HepG2 (cell line): ENCODE measurements around the gene KRTAP10-9. TPM values are rescaled to one million over a fixed set of nuclear protein-coding genes. Genes with fewer than 3 reads are reported as not detected.

Source experiments
- AKAP8 ChIP-seq: sonication (generic); formaldehyde crosslinking; IDR thresholded peaks from 2 replicates; pipeline ENCODE4 v1.5.1; 2020; ENCODE audit warnings: mild to moderate bottlenecking, missing genetic modification reagents
- BRCA1 ChIP-seq: sonication (generic); formaldehyde crosslinking; IDR thresholded peaks from 2 replicates; pipeline ENCODE4 v1.4.0; 2020; ENCODE audit warnings: missing genetic modification reagents
- DNMT1 ChIP-seq: sonication (generic); formaldehyde crosslinking; IDR thresholded peaks from 2 replicates; pipeline ENCODE4 v1.5.1; 2020; ENCODE audit warnings: mild to moderate bottlenecking, missing genetic modification reagents
- ELF3 ChIP-seq: IDR thresholded peaks from 2 replicates; pipeline ENCODE4 v1.6.1; 2016; ENCODE audit warnings: missing genetic modification reagents, missing compliant biosample characterization
- FOXA3 ChIP-seq: IDR thresholded peaks from 2 replicates; pipeline ENCODE4 v1.6.1; 2016; ENCODE audit warnings: missing genetic modification reagents, missing compliant biosample characterization
- IRX3 ChIP-seq: sonication (generic); formaldehyde crosslinking; IDR thresholded peaks from 2 replicates; pipeline ENCODE4 v1.8.1; 2023; ENCODE audit warnings: mild to moderate bottlenecking, low read depth, missing genetic modification reagents, borderline replicate concordance
- KLF6 ChIP-seq: IDR thresholded peaks from 2 replicates; pipeline ENCODE4 v1.8.0; 2016; ENCODE audit warnings: missing biosample characterization, missing genetic modification reagents
- PBX3 ChIP-seq: sonication (generic); formaldehyde crosslinking; IDR thresholded peaks from 2 replicates; pipeline ENCODE4 v1.8.1; 2023; ENCODE audit warnings: missing genetic modification reagents, inconsistent platforms, borderline replicate concordance
- STAT6 ChIP-seq: sonication (generic); formaldehyde crosslinking; IDR thresholded peaks from 2 replicates; pipeline ENCODE4 v1.4.0; 2020; ENCODE audit warnings: missing genetic modification reagents, mild to moderate bottlenecking, borderline replicate concordance
- TOE1 ChIP-seq: sonication (generic); formaldehyde crosslinking; IDR thresholded peaks from 2 replicates; pipeline ENCODE4 v1.4.0; 2020; ENCODE audit warnings: mild to moderate bottlenecking, missing genetic modification reagents
- ZNF235 ChIP-seq: sonication (generic); formaldehyde crosslinking; IDR thresholded peaks from 2 replicates; pipeline ENCODE4 v1.8.1; 2023; ENCODE audit warnings: mild to moderate bottlenecking, missing genetic modification reagents, borderline replicate concordance
- ZNF275 ChIP-seq: sonication (generic); formaldehyde crosslinking; IDR thresholded peaks from 2 replicates; pipeline ENCODE4 v1.8.0; 2022; ENCODE audit warnings: missing genetic modification reagents, mild to moderate bottlenecking, inconsistent platforms, borderline replicate concordance
- ZNF382 ChIP-seq: sonication (generic); formaldehyde crosslinking; IDR thresholded peaks from 2 replicates; pipeline ENCODE4 v1.5.0; 2020; ENCODE audit warnings: missing genetic modification reagents, mild to moderate bottlenecking, borderline replicate concordance
- ZNF432 ChIP-seq: sonication (generic); formaldehyde crosslinking; IDR thresholded peaks from 2 replicates; pipeline ENCODE4 v1.5.0; 2020; ENCODE audit warnings: missing genetic modification reagents, mild to moderate bottlenecking, borderline replicate concordance
- ZNF563 ChIP-seq: sonication (generic); formaldehyde crosslinking; IDR thresholded peaks from 2 replicates; pipeline ENCODE4 v1.8.0; 2022; ENCODE audit warnings: mild to moderate bottlenecking, moderate library complexity, missing genetic modification reagents
- ZNF614 ChIP-seq: IDR thresholded peaks from 2 replicates; pipeline ENCODE4 v1.6.1; 2018; ENCODE audit warnings: missing biosample characterization, missing genetic modification reagents, inconsistent platforms, borderline replicate concordance
- polyA plus RNA-seq, 8 experiments: library from polyadenylated mRNA; depleted of rRNA in 3 of 8; stranded (reverse) in 7 of 8; unstranded in 1 of 8; fragments of >200 nt; fragmentation: Illumina TruSeq in 4 of 8; extraction: Trizol in 4 of 8; gene quantifications; 2 replicates each; pipeline versions ENCODE4 v1.2.1 to v1.2.3, GENCODE V29; 2011 to 2016; ENCODE audit warnings: low read depth in 4 of 8, missing spikeins in 1 of 8, mixed read lengths in 1 of 8; ENCODE audit not compliant: insufficient read depth in 1 of 8
- total RNA-seq, 5 experiments: library from RNA; depleted of rRNA; stranded (reverse); fragments of >200 nt; fragmentation: Illumina TruSeq; extraction: Trizol; gene quantifications; 2 replicates each; pipeline ENCODE4 v1.2.3, GENCODE V29; 2016; ENCODE audit warnings: low read depth in 1 of 5

The KRTAP10-9 gene
- total and polyA plus RNA-seq, 2 of the 13 experiments (the other 11 are each of a cell fraction or from before 2014, with no cell fraction given), result not detected

GRCh38 chr21:44593598-44594405 lies 33.1 kb upstream of the KRTAP10-9 start (continued):
- peak; percentile 64; the same call in 1 of the 2 replicates for TF ChIP-seq STAT6
- TF ChIP-seq IRX3 (CRISPR knock-in tag), result no peak
- no peak for TF ChIP-seq PBX3 (CRISPR knock-in tag)
- TF ChIP-seq AKAP8 (CRISPR knock-in tag), result no peak; the same call in 1 of the 2 replicates
- TF ChIP-seq BRCA1 (CRISPR knock-in tag), result peak; percentile 72; the same call in 1 of the 2 replicates
- no peak for TF ChIP-seq ZNF432 (CRISPR knock-in tag)
- no peak for TF ChIP-seq ZNF382 (CRISPR knock-in tag)
- TF ChIP-seq ZNF614, result peak; percentile 79; the same call in 1 of the 2 replicates
- TF ChIP-seq ZNF563 (CRISPR knock-in tag), result peak; percentile 88
- peak; percentile 73 for TF ChIP-seq FOXA3 (CRISPR knock-in tag)
- no peak for TF ChIP-seq ZNF275 (CRISPR knock-in tag)
- no peak for TF ChIP-seq ZNF235 (CRISPR knock-in tag)
- peak; percentile 52; the same call in 1 of the 2 replicates for TF ChIP-seq TOE1 (CRISPR knock-in tag)
- peak; percentile 75 for TF ChIP-seq ELF3 (CRISPR knock-in tag)
- TF ChIP-seq KLF6 (CRISPR knock-in tag), result peak; percentile 52; the same call in 1 of the 2 replicates
- TF ChIP-seq DNMT1 (CRISPR knock-in tag), result 0 out of 2 replicates have a peak, but pooled peaks have one; percentile 64
